Heart right ventricle (tissue), 16 donors: ENCODE data around the gene AIRE. TPM values are rescaled to one million over a fixed set of nuclear protein-coding genes. Genes with fewer than 3 reads are reported as not detected.

Source experiments
- ATAC-seq, 8 donors: fragments of 200-7000 bp; cut with Tn5 transposase; one replicate each; pipeline ENCODE4 v1.9.1; 2020; ENCODE audit warnings: mild to moderate bottlenecking in 8 of 8, moderate library complexity in 8 of 8, moderate number of reproducible peaks in 1 of 8
- DNase-seq, 2 donors: peaks; one replicate each; pipeline ENCODE4 v3.0.0-alpha.2; 2020
- H3K27ac ChIP-seq, 10 donors: fragments of 200-600 bp; sonication (generic) in 2 of 10; one replicate each; pipeline versions ENCODE4 v1.5.0 to v1.8.0; 2020 to 2022; ENCODE audit warnings: mild to moderate bottlenecking in 3 of 10
- H3K27me3 ChIP-seq, 7 donors: fragments of 200-600 bp; one replicate each; pipeline ENCODE4 v1.8.0; 2021 to 2022; ENCODE audit warnings: mild to moderate bottlenecking in 2 of 7
- H3K36me3 ChIP-seq, 9 donors: fragments of 200-600 bp; sonication (generic) in 1 of 9; one replicate each; pipeline versions ENCODE4 v1.5.0 to v1.8.0; 2020 to 2022; ENCODE audit warnings: mild to moderate bottlenecking in 2 of 9
- H3K4me1 ChIP-seq, 9 donors: fragments of 200-600 bp; sonication (generic) in 1 of 9; one replicate each; pipeline versions ENCODE4 v1.5.0 to v1.8.0; 2020 to 2022; ENCODE audit warnings: mild to moderate bottlenecking in 4 of 9
- H3K4me3 ChIP-seq, 10 donors: fragments of 200-600 bp; sonication (generic) in 2 of 10; one replicate each; pipeline versions ENCODE4 v1.5.0 to v1.8.0; 2020 to 2022; ENCODE audit warnings: mild to moderate bottlenecking in 7 of 10, moderate library complexity in 2 of 10
- H3K9me3 ChIP-seq, 11 donors: fragments of 200-600 bp in 10 of 11; sonication (generic) in 2 of 11; one replicate each; pipeline versions ENCODE4 v1.5.0 to v1.8.0; 2013 to 2022; ENCODE audit warnings: mild to moderate bottlenecking in 2 of 11, control low read depth in 1 of 11, moderate library complexity in 1 of 11
- WGBS, 2 donors: extraction: QIAGEN DNeasy Blood & Tissue Kit; methylation state at CpG; one replicate each; pipeline ENCODE4 v1.1.7; 2013; ENCODE audit warnings: inconsistent platforms in 1 of 2; 5-methylcytosine and 5-hydroxymethylcytosine counted together
- intact Hi-C, 10 donors: fragments of 100-400 bp; cut with DNase I; formaldehyde crosslinking; loops; one replicate each; pipeline versions ENCODE4 v1.11.1 to v1.14.2; 2022
- polyA plus RNA-seq, 2 donors: library from polyadenylated mRNA; stranded (reverse); fragments of 200-250 nt; gene quantifications; one replicate each; pipeline ENCODE4 v1.2.3, GENCODE V29; 2013
- total RNA-seq, 10 donors: library from RNA; stranded (reverse); fragmentation: NEBNext Ultra II Directional in 3 of 10; extraction: Animal tissue kit (Norgen Biotek cat#: 25700) in 3 of 10; gene quantifications; one replicate each; pipeline versions ENCODE4 v1.2.1 to v1.2.4, GENCODE V29; 2021 to 2023
- TF ChIP-seq, protein P1 (sequence below), 9 donors: fragments of 200-600 bp; sonication (generic) in 2 of 9; IDR thresholded peaks; one replicate each; pipeline versions ENCODE4 v1.5.0 to v1.8.0; 2021 to 2022; ENCODE audit warnings: antibody characterized with exemption in 9 of 9, mild to moderate bottlenecking in 5 of 9, moderate library complexity in 1 of 9
- donor health status: Arrhythmogenic right ventricular cardiomyopathy.
- donor health status: ischemic (EF 13 %, LVEDD 7.1; RV severe dilation, severe dysfunction).
- donor health status: healthy with polysubstance abuse.
- donor health status: DM: no; HTN: yes; CAD: no.
- donor health status: DM: no; HTN: no; CAD: no.
- donor health status: ischemic (EF 25% LVEDD 6.9; RV normal size, moderate dysfunction).
- donor health status: ischemic (EF 25% LVEDD 5.7; RV mildly dilated, moderate dysfunction).
- donor health status: healthy.
- donor health status: DM: yes; HTN: yes; CAD: no.
- donor health status: Ischemic cardiomyopathy.
- donor health status: ischemic (EF 35%, LVEDD 5.7; RV mildly dilated, moderate dysfunction).
- donor health status: nonischemic (EF 11% LVEDD 7.7; RV severe dilation, severe dysfunction).
- donor health status: DM: yes; HTN: yes; CAD: no.
- donor health status: PGD.
- donor health status: ischemic (EF 29% LVEDD 5.4; RV normal size, mild dysfunction).
- donor health status: nonischemic (EF 23%, LVEDD 6.1; RV moderate dilation, normal function).

The AIRE gene
- total and polyA plus RNA-seq, 12 donors: 0.05 to 0.10 (median 0.06) TPM; not detected in 9

DNA sequence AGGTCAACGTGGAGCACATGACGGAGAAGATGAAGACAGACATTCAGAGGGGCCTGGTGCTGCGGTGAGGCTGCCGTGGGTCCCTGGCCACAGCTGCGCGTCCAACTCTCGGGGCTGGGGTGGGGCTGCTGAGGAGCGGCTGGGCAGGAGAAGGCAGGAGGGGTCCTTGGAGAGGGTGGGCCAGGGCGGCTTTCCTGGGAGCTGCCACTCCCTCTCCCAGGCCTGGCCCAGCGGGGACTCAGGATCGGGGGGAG is 39.1 kb downstream of the AIRE start:
- intact Hi-C loops: loop anchor here in 1 of 10 donors (10.0 kb wide), 1 partner anchor 290 kb away; no protein-coding TSS in a partner anchor
- no peak for DNase-seq
- Histone ChIP-seq H3K9me3 (no peaks in the 10 kb centered on the region), H3K27ac (no peak overlapping the region), H3K4me1 (no peaks in the 10 kb centered on the region), H3K4me3 (no peak overlapping the region), H3K36me3 (peaks cover 0 to 90% (median 43%) of the 10 kb centered on the region in 9 donors), H3K27me3 (no peaks in the 10 kb centered on the region)
- TF ChIP-seq, protein P1, sequence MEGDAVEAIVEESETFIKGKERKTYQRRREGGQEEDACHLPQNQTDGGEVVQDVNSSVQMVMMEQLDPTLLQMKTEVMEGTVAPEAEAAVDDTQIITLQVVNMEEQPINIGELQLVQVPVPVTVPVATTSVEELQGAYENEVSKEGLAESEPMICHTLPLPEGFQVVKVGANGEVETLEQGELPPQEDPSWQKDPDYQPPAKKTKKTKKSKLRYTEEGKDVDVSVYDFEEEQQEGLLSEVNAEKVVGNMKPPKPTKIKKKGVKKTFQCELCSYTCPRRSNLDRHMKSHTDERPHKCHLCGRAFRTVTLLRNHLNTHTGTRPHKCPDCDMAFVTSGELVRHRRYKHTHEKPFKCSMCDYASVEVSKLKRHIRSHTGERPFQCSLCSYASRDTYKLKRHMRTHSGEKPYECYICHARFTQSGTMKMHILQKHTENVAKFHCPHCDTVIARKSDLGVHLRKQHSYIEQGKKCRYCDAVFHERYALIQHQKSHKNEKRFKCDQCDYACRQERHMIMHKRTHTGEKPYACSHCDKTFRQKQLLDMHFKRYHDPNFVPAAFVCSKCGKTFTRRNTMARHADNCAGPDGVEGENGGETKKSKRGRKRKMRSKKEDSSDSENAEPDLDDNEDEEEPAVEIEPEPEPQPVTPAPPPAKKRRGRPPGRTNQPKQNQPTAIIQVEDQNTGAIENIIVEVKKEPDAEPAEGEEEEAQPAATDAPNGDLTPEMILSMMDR (IDR thresholded peaks at IDR 0.05): no peak
- WGBS, 2 donors: 94% methylated on average over 11 of the region's 11 CpGs
- ATAC-seq: no peak

DNA sequence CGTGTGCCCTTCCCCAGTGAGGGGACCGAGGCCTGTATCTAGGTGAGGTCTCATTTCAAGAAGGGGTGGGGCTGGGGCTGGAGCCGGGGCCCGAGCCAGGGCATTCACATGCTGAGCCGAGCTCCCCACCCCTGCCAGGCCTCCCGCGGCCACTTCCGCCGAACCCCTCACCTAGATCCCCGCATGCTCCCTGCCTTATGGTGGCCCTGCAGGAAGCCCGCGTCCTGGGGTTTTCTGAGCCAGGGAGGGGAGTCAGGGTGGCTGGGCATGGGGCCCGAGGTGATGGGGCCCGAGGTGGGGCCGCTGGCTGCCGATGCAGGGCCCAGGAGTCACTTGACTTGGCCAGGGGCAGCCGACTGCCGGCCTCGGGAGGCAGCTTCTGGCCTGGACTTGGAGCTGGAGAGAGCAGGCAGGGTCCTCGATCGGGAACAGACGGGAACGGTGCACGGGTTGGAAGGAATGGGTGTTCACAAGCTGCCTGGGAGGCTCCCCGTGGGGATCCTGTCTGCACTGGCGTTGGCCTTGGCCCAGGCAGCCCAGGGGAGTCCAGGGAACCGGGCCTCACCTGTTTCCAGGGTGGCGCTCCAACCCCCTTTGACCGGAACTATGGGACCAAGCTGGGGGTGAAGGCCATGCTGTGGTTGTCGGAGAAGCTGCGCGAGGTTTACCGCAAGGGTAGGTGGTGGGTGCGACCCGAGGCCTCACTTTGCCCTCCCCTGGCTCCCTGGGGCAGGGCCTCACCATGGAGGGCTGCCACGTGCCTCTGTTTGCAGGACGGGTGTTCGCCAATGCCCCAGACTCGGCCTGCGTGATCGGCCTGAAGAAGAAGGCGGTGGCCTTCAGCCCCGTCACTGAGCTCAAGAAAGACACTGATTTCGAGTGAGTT is 40.0 kb downstream of the AIRE start:
- ATAC-seq (peak in 2 of 8 donors; percentile 3 to 7), DNase-seq (no peak)
- H3K27me3 ChIP-seq: no peaks in the 10 kb centered on the region
- no peaks in the 10 kb centered on the region for H3K4me1 ChIP-seq
- TF ChIP-seq, protein P1 (IDR thresholded peaks at IDR 0.05): no peak
- no peak overlapping the region for H3K27ac ChIP-seq
- intact Hi-C loops: loop anchor here in 1 of 10 donors (10.0 kb wide), 1 partner anchor 291 kb away; no protein-coding TSS in a partner anchor
- H3K36me3 ChIP-seq: peaks cover 0 to 90% (median 43%) of the 10 kb centered on the region in 9 donors
- no peaks in the 10 kb centered on the region for H3K9me3 ChIP-seq
- WGBS, 2 donors: 83 to 89% methylated on average over 44 of the region's 44 CpGs
- no peak overlapping the region for H3K4me3 ChIP-seq

DNA sequence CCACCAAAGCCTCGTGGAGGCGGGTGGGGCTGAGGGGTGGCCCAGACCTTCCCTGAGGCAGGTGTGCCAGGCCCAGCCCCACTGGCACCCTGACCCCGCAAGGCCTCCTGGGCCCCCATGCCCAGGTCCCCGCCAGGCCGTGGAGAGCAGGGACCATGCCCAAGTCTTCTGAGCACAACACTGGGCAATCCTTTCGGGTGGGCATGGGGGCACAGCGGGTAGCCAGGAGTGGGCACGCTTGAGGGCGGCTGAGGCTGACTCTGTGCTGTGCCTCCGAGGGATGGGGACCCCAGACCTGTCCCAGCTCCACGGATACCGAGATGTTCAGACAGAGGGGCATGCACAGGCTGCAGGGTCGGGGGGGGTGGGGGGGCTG is 40.6 kb downstream of the AIRE start:
- no peaks in the 10 kb centered on the region for H3K9me3 ChIP-seq
- intact Hi-C loops: loop anchor here in 1 of 10 donors (10.0 kb wide), 1 partner anchor 291 kb away; no protein-coding TSS in a partner anchor
- no peak for DNase-seq
- H3K27ac ChIP-seq: no peak overlapping the region
- TF ChIP-seq, protein P1 (IDR thresholded peaks at IDR 0.05): no peak
- 88 to 94% methylated on average over 13 of the region's 13 CpGs for WGBS, 2 donors
- no peak for ATAC-seq
- H3K4me1 ChIP-seq: no peaks in the 10 kb centered on the region
- peaks cover 0 to 87% (median 43%) of the 10 kb centered on the region in 9 donors for H3K36me3 ChIP-seq
- H3K4me3 ChIP-seq: no peak overlapping the region
- H3K27me3 ChIP-seq: no peaks in the 10 kb centered on the region

DNA sequence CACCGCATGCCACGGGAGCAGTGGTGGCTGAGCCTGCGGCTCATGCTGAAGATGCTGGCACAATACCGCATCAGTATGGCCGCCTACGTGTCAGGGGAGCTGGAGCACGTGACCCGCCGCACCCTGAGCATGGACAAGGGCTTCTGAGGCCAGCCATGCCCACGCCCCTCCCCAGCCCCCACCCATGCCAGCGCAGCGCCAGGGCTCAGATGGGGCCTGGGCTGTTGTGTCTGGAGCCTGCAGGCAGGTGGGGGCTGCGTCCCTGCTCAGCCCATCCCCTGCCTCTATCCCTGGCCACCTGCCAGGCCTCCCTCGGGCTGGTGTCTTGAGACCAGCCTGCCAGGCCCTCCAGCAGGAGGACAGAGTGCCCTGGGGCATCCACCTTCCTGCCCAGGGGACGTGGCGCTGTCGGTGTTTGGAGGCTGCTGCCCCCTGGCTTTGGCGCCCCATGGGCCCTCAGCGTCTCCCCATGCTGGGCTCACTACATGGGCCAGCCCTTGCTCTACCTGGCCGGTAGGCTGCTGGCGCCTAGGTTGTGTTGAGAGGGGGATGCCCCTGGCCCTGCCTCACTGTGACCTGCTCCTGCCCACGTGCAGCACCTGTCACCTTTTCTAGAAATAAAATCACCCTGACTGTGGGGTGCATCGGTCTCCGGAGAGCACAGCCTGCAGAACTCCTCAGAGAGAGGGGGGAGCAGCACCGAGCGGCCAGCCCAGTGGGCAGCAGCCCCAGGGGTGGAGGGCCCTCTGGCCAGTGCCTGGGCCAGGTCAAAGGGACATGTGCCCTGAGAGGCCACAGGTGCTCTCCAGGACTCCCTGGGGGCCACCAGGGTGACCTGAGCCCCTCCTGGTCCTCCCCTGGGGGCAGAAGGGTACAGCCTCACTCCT is 41.3 kb downstream of the AIRE start:
- no peak for ATAC-seq
- TF ChIP-seq, protein P1 (IDR thresholded peaks at IDR 0.05): no peak
- WGBS, 2 donors: 88 to 92% methylated on average over 25 to 26 of the region's 26 CpGs
- no peak overlapping the region for H3K27ac ChIP-seq
- no peak overlapping the region for H3K4me3 ChIP-seq
- DNase-seq: no peak
- no peaks in the 10 kb centered on the region for H3K27me3 ChIP-seq
- intact Hi-C loops: loop anchor here in 1 of 10 donors (10.0 kb wide), 1 partner anchor 292 kb away; no protein-coding TSS in a partner anchor
- H3K36me3 ChIP-seq: peaks cover 0 to 87% (median 36%) of the 10 kb centered on the region in 9 donors
- H3K9me3 ChIP-seq: no peaks in the 10 kb centered on the region
- H3K4me1 ChIP-seq: no peaks in the 10 kb centered on the region
